GM12878 (cell line): ENCODE data around the gene AGAP1. TPM values are rescaled to one million over a fixed set of nuclear protein-coding genes. Genes with fewer than 3 reads are reported as not detected.

Experiments
- ATAC-seq: fragments of 200-7000 bp; cut with Tn5 transposase; 3 replicates; pipeline ENCODE4 v1.9.1; 2020; ENCODE audit warnings: mild to moderate bottlenecking, moderate library complexity
- BruUV-seq: library from RNA; stranded (reverse); fragments of 400-500 nt; replicated peaks from 2 replicates; lab custom pipeline; 2021; lab: Mats Ljungman, UMichigan
- CTCF ChIA-PET: fragments of 300-600 bp; sonication (Branson Sonifier 250); formaldehyde crosslinking; extraction: SDS; loops from one replicate; lab custom pipeline; 2021; ENCODE audit warnings: inconsistent platforms; lab: Yijun Ruan, JAX
- POLR2A ChIA-PET: fragments of 350-600 bp; formaldehyde crosslinking; extraction: SDS; loops from one replicate; lab custom pipeline; 2021; ENCODE audit warnings: inconsistent platforms; lab: Charles Lee
- RAD21 ChIA-PET: fragments of 300-600 bp; sonication (Branson Sonifier 250); formaldehyde crosslinking; loops from one replicate; lab custom pipeline; 2023; ENCODE audit warnings: antibody characterized with exemption; ENCODE audit not compliant: unreplicated experiment; lab: Charles Lee
- SMC1A ChIA-PET: fragments of 300-600 bp; sonication (Branson Sonifier 250); formaldehyde crosslinking; loops from one replicate; lab custom pipeline; 2023; ENCODE audit not compliant: unreplicated experiment, uncharacterized antibody; lab: Charles Lee
- DNase-seq: peaks from one replicate; pipeline ENCODE4 v3.0.0-alpha.2; 2011; ENCODE audit warnings: low read depth, low spot score
- FAIRE-seq: peaks from 3 replicates; lab custom pipeline; 2011; peaks lifted over from hg19 to GRCh38; lab: Jason Lieb, UNC
- H2AFZ ChIP-seq: 2 replicates; pipeline ENCODE4 v1.6.0; 2011; ENCODE audit warnings: low read depth, low read length, control low read depth; ENCODE audit not compliant: control insufficient read depth
- H3K27ac ChIP-seq: 2 replicates; pipeline ENCODE4 v1.5.1; 2011; ENCODE audit warnings: control low read depth; ENCODE audit not compliant: control insufficient read depth, insufficient read depth
- H3K27me3 ChIP-seq, 2 experiments: replicated peaks in 1 of 2; 2 replicates each; pipeline versions ENCODE4 v1.6.0 to v1.6.1; 2011; ENCODE audit warnings: low read length in 1 of 2; ENCODE audit not compliant: control insufficient read depth in 2 of 2, insufficient read depth in 2 of 2
- H3K36me3 ChIP-seq, 2 experiments: 2 replicates each; pipeline ENCODE4 v1.5.1; 2011; ENCODE audit warnings: low read length in 1 of 2; ENCODE audit not compliant: control insufficient read depth in 2 of 2, insufficient read depth in 2 of 2
- H3K4me1 ChIP-seq: 2 replicates; pipeline ENCODE4 v1.6.1; 2011; ENCODE audit warnings: mild to moderate bottlenecking, low read length, moderate library complexity, mixed read lengths; ENCODE audit not compliant: control insufficient read depth, insufficient read depth
- H3K4me2 ChIP-seq: 2 replicates; pipeline ENCODE4 v1.6.0; 2011; ENCODE audit warnings: control low read depth; ENCODE audit not compliant: control insufficient read depth, insufficient read depth
- H3K4me3 ChIP-seq: fragments of 200-600 bp; sonication (generic); 2 replicates; pipeline ENCODE4 v1.5.1; 2016
- H3K79me2 ChIP-seq: 2 replicates; pipeline ENCODE4 v1.6.0; 2011; ENCODE audit warnings: low read length; ENCODE audit not compliant: control insufficient read depth, insufficient read depth
- H3K9ac ChIP-seq: 2 replicates; pipeline ENCODE4 v1.8.0; 2011; ENCODE audit warnings: low read length, control low read depth, mixed read lengths; ENCODE audit not compliant: control insufficient read depth, insufficient read depth
- H3K9me3 ChIP-seq: replicated peaks from 3 replicates; pipeline ENCODE4 v1.5.1; 2011; ENCODE audit warnings: mild to moderate bottlenecking, low read length; ENCODE audit not compliant: control insufficient read depth, insufficient read depth
- H4K20me1 ChIP-seq: 2 replicates; pipeline ENCODE4 v1.6.0; 2011; ENCODE audit not compliant: control insufficient read depth, insufficient read depth
- CEBPB ChIP-seq, 2 experiments: fragments of 150-350 bp in 1 of 2; IDR thresholded peaks; 2 replicates each; pipeline ENCODE4 v1.6.1; 2012 to 2014; ENCODE audit warnings: low read depth in 2 of 2, low read length in 2 of 2, borderline replicate concordance in 1 of 2, inconsistent platforms in 1 of 2
- CHD1 ChIP-seq: IDR thresholded peaks from 2 replicates; pipeline ENCODE4 v1.6.1; 2012; ENCODE audit warnings: low read depth, low read length, improper control_type of control experiment
- EED ChIP-seq: sonication (generic); IDR thresholded peaks from 2 replicates; pipeline ENCODE4 v1.6.1; 2016; ENCODE audit warnings: antibody characterized with exemption, low read depth
- ETV6 ChIP-seq, 2 experiments: fragments of 450-650 bp in 1 of 2; IDR thresholded peaks in 1 of 2; conservative IDR thresholded peaks in 1 of 2; 2 replicates each; pipeline ENCODE4 v1.6.1; 2014; ENCODE audit warnings: antibody characterized with exemption in 1 of 2, borderline replicate concordance in 1 of 2, low read depth in 1 of 2, mild to moderate bottlenecking in 1 of 2, moderate library complexity in 1 of 2
- HCFC1 ChIP-seq: fragments of 150-350 bp; IDR thresholded peaks from 2 replicates; pipeline ENCODE4 v1.6.1; 2014; ENCODE audit warnings: low read length
- HDAC6 ChIP-seq: fragments of 200-600 bp; sonication (generic); IDR thresholded peaks from one replicate; pipeline ENCODE4 v1.8.0; 2017; ENCODE audit warnings: antibody characterized with exemption; ENCODE audit not compliant: unreplicated experiment
- MEF2B ChIP-seq: fragments of 450-650 bp; IDR thresholded peaks from 2 replicates; pipeline ENCODE4 v1.6.1; 2018; ENCODE audit warnings: mild to moderate bottlenecking, moderate library complexity; ENCODE audit not compliant: partially characterized antibody, poor library complexity, severe bottlenecking
- MTA2 ChIP-seq: fragments of 450-650 bp; IDR thresholded peaks from 2 replicates; pipeline ENCODE4 v1.6.1; 2016; ENCODE audit warnings: low read depth, mild to moderate bottlenecking, moderate library complexity
- MYC ChIP-seq: IDR thresholded peaks from 2 replicates; pipeline ENCODE4 v1.6.1; 2011; ENCODE audit warnings: mild to moderate bottlenecking, low read length, moderate library complexity, inconsistent platforms; ENCODE audit not compliant: insufficient read depth, insufficient replicate concordance, insufficient read length, severe bottlenecking
- PAX5 ChIP-seq: IDR thresholded peaks from 2 replicates; pipeline ENCODE4 v1.6.1; 2011; ENCODE audit warnings: low read depth, low read length, borderline replicate concordance
- POLR2A ChIP-seq: IDR thresholded peaks from 2 replicates; pipeline ENCODE4 v1.6.1; 2011; ENCODE audit warnings: low read depth, mild to moderate bottlenecking, low read length
- RAD51 ChIP-seq: fragments of 450-650 bp; IDR thresholded peaks from 2 replicates; pipeline ENCODE4 v1.6.1; 2016; ENCODE audit warnings: moderate library complexity, mild to moderate bottlenecking, inconsistent platforms
- SREBF1 ChIP-seq: IDR thresholded peaks from 2 replicates; pipeline ENCODE4 v1.6.1; 2012; ENCODE audit warnings: mild to moderate bottlenecking, low read length
- ZBED1 ChIP-seq: IDR thresholded peaks from 2 replicates; pipeline ENCODE4 v1.6.1; 2016; ENCODE audit warnings: borderline replicate concordance
- ZSCAN29 ChIP-seq: fragments of 450-650 bp; IDR thresholded peaks from 2 replicates; pipeline ENCODE4 v1.6.1; 2017; ENCODE audit warnings: mild to moderate bottlenecking, moderate library complexity
- WGBS: methylation state at CpG from one replicate; pipeline ENCODE4 v1.1.6; 2016; ENCODE audit warnings: low lambda C conversion rate; ENCODE audit not compliant: insufficient replicate concordance, insufficient coverage; ENCODE audit errors: missing lambda C conversion rate; 5-methylcytosine and 5-hydroxymethylcytosine counted together
- in situ Hi-C: fragments of 300-500 bp; cut with MboI; formaldehyde crosslinking; loops from 9 replicates; pipeline ENCODE4 v1.14.3; 2018; ENCODE audit warnings: mixed read lengths
- intact Hi-C: fragments of 100-400 bp; cut with micrococcal nuclease; formaldehyde crosslinking; loops from one replicate; pipeline ENCODE4 v1.14.2; 2022; ENCODE audit not compliant: unreplicated experiment
- polyA plus RNA-seq, 11 experiments: library from polyadenylated mRNA; depleted of rRNA in 4 of 11; unstranded in 6 of 11; stranded (reverse) in 5 of 11; fragments of >200 nt; fragmentation: Nextera tagmentation in 4 of 11; fragmentation: Illumina TruSeq in 1 of 11; extraction: Ambion mirVana in 4 of 11; extraction: Trizol in 1 of 11; gene quantifications; 1 replicate in 1 of 11; 2 replicates in 10 of 11; pipeline versions ENCODE4 v1.2.1 to v1.2.3, GENCODE V29; 2011 to 2016; ENCODE audit warnings: inconsistent platforms in 2 of 11, missing spikeins in 2 of 11, low read depth in 1 of 11
- total RNA-seq, 4 experiments: library from RNA; depleted of rRNA in 3 of 4; stranded (reverse); fragments of >200 nt in 3 of 4; fragmentation: Illumina TruSeq in 1 of 4; extraction: Trizol in 1 of 4; gene quantifications; 2 replicates each; pipeline versions ENCODE4 v1.2.1 to v1.2.3, GENCODE V29; 2013 to 2021
- TF ChIP-seq, protein P1 (sequence below): fragments of 450-650 bp; IDR thresholded peaks from 2 replicates; pipeline ENCODE4 v1.6.1; 2016; ENCODE audit warnings: mild to moderate bottlenecking, moderate library complexity, borderline replicate concordance
- TF ChIP-seq, protein P2 (sequence below): fragments of 450-650 bp; IDR thresholded peaks from 2 replicates; pipeline ENCODE4 v1.6.1; 2016; ENCODE audit warnings: mild to moderate bottlenecking

AGAP1 gene
- total and polyA plus RNA-seq, 10 of the 15 experiments (the other 5 are each of a cell fraction or from before 2014, with no cell fraction given) = 0.05 to 0.15 (median 0.06) TPM; not detected in 7

DNA sequence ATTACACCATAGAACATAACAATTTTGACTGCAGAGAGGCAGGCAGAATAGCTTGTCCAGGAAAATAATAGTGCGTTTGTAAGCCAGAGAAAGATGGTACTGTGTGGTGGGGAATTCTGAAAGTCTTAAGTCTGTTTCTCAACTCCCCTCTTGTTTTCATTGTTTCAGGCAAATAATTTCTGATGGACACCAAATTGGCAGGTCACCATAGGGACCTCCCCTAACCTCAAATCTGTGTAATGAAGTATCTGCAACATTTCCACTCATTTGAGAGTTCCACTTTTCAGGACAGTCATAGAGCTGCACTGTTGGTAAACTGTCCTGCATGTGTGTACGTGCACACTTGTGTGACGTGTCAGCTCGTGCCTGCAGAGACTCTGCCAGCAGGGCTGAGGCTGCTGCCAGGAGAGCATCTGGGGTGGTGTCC lies 195.6 kb downstream of the AGAP1 start:
- ChIA-PET RAD21 (no interaction called here), CTCF (no interaction called here), SMC1A (interaction anchor here (1.2 kb wide), 1 partner anchor 9 kb away, joined by 4 read pairs; no protein-coding TSS in a partner anchor), POLR2A (interaction anchor here (0.6 kb wide), 1 partner anchor 94 kb away, joined by 4 read pairs; no protein-coding TSS in a partner anchor)
- in situ Hi-C loops (no loop called here), intact Hi-C loops (no loop called here)
- H3K36me3 ChIP-seq = no peaks in the 10 kb centered on the region
- FAIRE-seq (no peak), DNase-seq (no peak), ATAC-seq (no peak)
- BruUV-seq = no TSS peak
- no peaks in the 10 kb centered on the region for H3K4me1 ChIP-seq
- H3K27me3 ChIP-seq = no peaks in the 10 kb centered on the region
- whole genome bisulfite sequencing = 50% methylated on average over 4 of the region's 4 CpGs
- no peak overlapping the region for H3K4me3 ChIP-seq
- H3K9ac ChIP-seq = no peak overlapping the region
- no peak overlapping the region for H2AFZ ChIP-seq
- H3K4me2 ChIP-seq = no peak overlapping the region
- no peaks in the 10 kb centered on the region for H3K79me2 ChIP-seq
- H3K27ac ChIP-seq = no peak overlapping the region
- no peaks in the 10 kb centered on the region for H3K9me3 ChIP-seq
- TF ChIP-seq CHD1 = no peak
- TF ChIP-seq RAD51 = no peak
- TF ChIP-seq CEBPB (IDR thresholded peaks at IDR 0.05; ENCODE audit: borderline replicate concordance in 1 of 2, low read depth in 2 of 2, low read length in 2 of 2) = no peak
- no peak for TF ChIP-seq PAX5
- no peak for TF ChIP-seq ZSCAN29
- TF ChIP-seq SREBF1 = no peak
- no peak for TF ChIP-seq POLR2A
- TF ChIP-seq HCFC1 = no peak
- no peak for TF ChIP-seq ETV6 (conservative IDR thresholded peaks at IDR 0.05 in 1 of 2, IDR thresholded peaks at IDR 0.05 in 1 of 2; ENCODE audit: borderline replicate concordance in 1 of 2, low read depth in 1 of 2)
- TF ChIP-seq MTA2 = no peak
- no peak for TF ChIP-seq MYC
- TF ChIP-seq ZBED1 = no peak
- TF ChIP-seq EED = no peak
- no peak for TF ChIP-seq HDAC6
- TF ChIP-seq, protein P1, sequence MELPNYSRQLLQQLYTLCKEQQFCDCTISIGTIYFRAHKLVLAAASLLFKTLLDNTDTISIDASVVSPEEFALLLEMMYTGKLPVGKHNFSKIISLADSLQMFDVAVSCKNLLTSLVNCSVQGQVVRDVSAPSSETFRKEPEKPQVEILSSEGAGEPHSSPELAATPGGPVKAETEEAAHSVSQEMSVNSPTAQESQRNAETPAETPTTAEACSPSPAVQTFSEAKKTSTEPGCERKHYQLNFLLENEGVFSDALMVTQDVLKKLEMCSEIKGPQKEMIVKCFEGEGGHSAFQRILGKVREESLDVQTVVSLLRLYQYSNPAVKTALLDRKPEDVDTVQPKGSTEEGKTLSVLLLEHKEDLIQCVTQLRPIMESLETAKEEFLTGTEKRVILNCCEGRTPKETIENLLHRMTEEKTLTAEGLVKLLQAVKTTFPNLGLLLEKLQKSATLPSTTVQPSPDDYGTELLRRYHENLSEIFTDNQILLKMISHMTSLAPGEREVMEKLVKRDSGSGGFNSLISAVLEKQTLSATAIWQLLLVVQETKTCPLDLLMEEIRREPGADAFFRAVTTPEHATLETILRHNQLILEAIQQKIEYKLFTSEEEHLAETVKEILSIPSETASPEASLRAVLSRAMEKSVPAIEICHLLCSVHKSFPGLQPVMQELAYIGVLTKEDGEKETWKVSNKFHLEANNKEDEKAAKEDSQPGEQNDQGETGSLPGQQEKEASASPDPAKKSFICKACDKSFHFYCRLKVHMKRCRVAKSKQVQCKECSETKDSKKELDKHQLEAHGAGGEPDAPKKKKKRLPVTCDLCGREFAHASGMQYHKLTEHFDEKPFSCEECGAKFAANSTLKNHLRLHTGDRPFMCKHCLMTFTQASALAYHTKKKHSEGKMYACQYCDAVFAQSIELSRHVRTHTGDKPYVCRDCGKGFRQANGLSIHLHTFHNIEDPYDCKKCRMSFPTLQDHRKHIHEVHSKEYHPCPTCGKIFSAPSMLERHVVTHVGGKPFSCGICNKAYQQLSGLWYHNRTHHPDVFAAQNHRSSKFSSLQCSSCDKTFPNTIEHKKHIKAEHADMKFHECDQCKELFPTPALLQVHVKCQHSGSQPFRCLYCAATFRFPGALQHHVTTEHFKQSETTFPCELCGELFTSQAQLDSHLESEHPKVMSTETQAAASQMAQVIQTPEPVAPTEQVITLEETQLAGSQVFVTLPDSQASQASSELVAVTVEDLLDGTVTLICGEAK = no peak
- TF ChIP-seq, protein P2, sequence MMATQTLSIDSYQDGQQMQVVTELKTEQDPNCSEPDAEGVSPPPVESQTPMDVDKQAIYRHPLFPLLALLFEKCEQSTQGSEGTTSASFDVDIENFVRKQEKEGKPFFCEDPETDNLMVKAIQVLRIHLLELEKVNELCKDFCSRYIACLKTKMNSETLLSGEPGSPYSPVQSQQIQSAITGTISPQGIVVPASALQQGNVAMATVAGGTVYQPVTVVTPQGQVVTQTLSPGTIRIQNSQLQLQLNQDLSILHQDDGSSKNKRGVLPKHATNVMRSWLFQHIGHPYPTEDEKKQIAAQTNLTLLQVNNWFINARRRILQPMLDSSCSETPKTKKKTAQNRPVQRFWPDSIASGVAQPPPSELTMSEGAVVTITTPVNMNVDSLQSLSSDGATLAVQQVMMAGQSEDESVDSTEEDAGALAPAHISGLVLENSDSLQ = no peak
- no peak for TF ChIP-seq MEF2B
- H4K20me1 ChIP-seq = no peaks in the 10 kb centered on the region
